NB4 (cell line): ENCODE measurements around the gene BACE2.

Experiments
- CTCF ChIP-seq: IDR thresholded peaks from one replicate; pipeline ENCODE4 v1.5.1; 2012; ENCODE audit warnings: low read depth, low read length
- POLR2A ChIP-seq: IDR thresholded peaks from 2 replicates; pipeline ENCODE4 v1.6.1; 2011; ENCODE audit warnings: mild to moderate bottlenecking; ENCODE audit not compliant: insufficient read length; ENCODE audit errors: extremely low read depth

- TF ChIP-seq POLR2A (no peak), CTCF (no peak)
Measured at GRCh38 chr21:41162096-41162495, 5.9 kb upstream of the BACE2 start.
